NCI-H1417 treated with DMSO at 0.1 percent for 48 hours (cell line): ENCODE data around the gene MVP.
"Not testable (repeated sequence)": the region's sequence is repeated elsewhere in the genome, so short reads cannot be mapped to it uniquely, and the experiment has no call there.

ENCODE experiments used
- DNase-seq: peaks from one replicate; lab custom pipeline; 2025; lab: John Stamatoyannopoulos, UW

MVP gene

GRCh38 chr16:29815793-29816693, 4.2 kb upstream of the MVP start, which contains the start of gene PAGR1:
PAGR1 (plus strand) TSS chr16:29816152; CDS start chr16:29816526, 374 bp downstream.
- DNase-seq: peak; percentile 94

GRCh38 chr16:29816694-29817441, 3.4 kb upstream of the MVP start:
- no peak for DNase-seq

- no peak for DNase-seq
Observed at GRCh38 chr16:29818082-29818481, 2.2 kb upstream of the MVP start.

- no peak for DNase-seq
Observed at GRCh38 chr16:29819506-29819905, 756 bp upstream of the MVP start.

GRCh38 chr16:29820730-29821642, 724 bp downstream of the MVP start:
- no peak for DNase-seq

- DNase-seq: no peak
Observed at GRCh38 chr16:29821643-29822115, 1.4 kb downstream of the MVP start.

GRCh38 chr16:29824589-29825144, 4.4 kb downstream of the MVP start:
- no peak for DNase-seq

GRCh38 chr16:29825145-29826044, 5.1 kb downstream of the MVP start:
- DNase-seq: no peak

- no peak for DNase-seq
Observed at GRCh38 chr16:29826342-29826695, 6.1 kb downstream of the MVP start.

- no peak for DNase-seq
Observed at GRCh38 chr16:29830774-29831173, 10.5 kb downstream of the MVP start.

- no peak for DNase-seq
Observed at GRCh38 chr16:29831490-29831889, 11.2 kb downstream of the MVP start.

- not testable (repeated sequence) for DNase-seq
Observed at GRCh38 chr16:29833219-29833618, 13.0 kb downstream of the MVP start.

GRCh38 chr16:29834079-29834478, 13.8 kb downstream of the MVP start:
- DNase-seq: no peak

GRCh38 chr16:29835926-29836325, 15.7 kb downstream of the MVP start:
- DNase-seq: no peak

- no peak for DNase-seq
Observed at GRCh38 chr16:29836623-29837022, 16.4 kb downstream of the MVP start.

GRCh38 chr16:29837841-29838240, 17.6 kb downstream of the MVP start:
- no peak for DNase-seq

- DNase-seq: no peak
Observed at GRCh38 chr16:29839822-29840221, 19.6 kb downstream of the MVP start.

GRCh38 chr16:29840240-29840639, 20.0 kb downstream of the MVP start:
- no peak for DNase-seq

- DNase-seq: no peak
Observed at GRCh38 chr16:29841631-29842030, 21.4 kb downstream of the MVP start.

GRCh38 chr16:29842732-29843346, 22.6 kb downstream of the MVP start:
- no peak for DNase-seq
